GM23338 (cell line): ENCODE data around the gene MAP1B.

Source experiments
- EZH2phosphoT487 ChIP-seq: fragments of 200-600 bp; sonication (generic); IDR thresholded peaks from one replicate; pipeline ENCODE4 v1.8.1; 2018; ENCODE audit warnings: antibody characterized with exemption; ENCODE audit not compliant: unreplicated experiment
- POLR2AphosphoS5 ChIP-seq: IDR thresholded peaks from 2 replicates; pipeline ENCODE4 v1.6.1; 2016; ENCODE audit warnings: antibody characterized with exemption, low read depth
- TF ChIP-seq, protein P1 (sequence below), 2 experiments: fragments of 200-600 bp in 1 of 2; sonication (generic) in 1 of 2; conservative IDR thresholded peaks; 2 replicates each; pipeline versions ENCODE4 v1.5.1 to v1.6.1; 2016 to 2017; ENCODE audit warnings: antibody characterized with exemption in 2 of 2, low read depth in 2 of 2, mild to moderate bottlenecking in 2 of 2, moderate library complexity in 1 of 2
- TF ChIP-seq, protein P2 (sequence below): IDR thresholded peaks from one replicate; pipeline ENCODE4 v1.6.1; 2018; ENCODE audit warnings: antibody characterized with exemption; ENCODE audit not compliant: unreplicated experiment

DNA sequence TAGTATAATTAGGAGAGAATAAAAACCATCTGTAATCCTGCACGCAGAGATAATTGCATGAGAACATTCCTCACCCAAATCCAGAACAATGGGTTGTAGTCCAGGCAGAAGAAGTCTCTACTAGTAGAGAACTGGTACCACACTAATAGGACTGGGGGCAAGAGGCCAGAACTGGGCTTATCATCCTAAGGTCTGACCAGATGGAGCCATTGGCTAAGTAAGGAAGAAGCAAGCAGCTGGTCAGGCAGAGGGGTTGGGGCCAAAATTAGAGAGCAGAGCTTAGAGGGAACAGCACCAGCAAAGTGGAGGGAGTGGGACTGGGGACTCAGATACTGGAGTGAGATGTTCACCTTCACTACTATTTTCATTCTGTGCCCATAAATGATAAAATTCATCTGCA lies 35.4 kb upstream of the MAP1B start:
- TF ChIP-seq, protein P1, sequence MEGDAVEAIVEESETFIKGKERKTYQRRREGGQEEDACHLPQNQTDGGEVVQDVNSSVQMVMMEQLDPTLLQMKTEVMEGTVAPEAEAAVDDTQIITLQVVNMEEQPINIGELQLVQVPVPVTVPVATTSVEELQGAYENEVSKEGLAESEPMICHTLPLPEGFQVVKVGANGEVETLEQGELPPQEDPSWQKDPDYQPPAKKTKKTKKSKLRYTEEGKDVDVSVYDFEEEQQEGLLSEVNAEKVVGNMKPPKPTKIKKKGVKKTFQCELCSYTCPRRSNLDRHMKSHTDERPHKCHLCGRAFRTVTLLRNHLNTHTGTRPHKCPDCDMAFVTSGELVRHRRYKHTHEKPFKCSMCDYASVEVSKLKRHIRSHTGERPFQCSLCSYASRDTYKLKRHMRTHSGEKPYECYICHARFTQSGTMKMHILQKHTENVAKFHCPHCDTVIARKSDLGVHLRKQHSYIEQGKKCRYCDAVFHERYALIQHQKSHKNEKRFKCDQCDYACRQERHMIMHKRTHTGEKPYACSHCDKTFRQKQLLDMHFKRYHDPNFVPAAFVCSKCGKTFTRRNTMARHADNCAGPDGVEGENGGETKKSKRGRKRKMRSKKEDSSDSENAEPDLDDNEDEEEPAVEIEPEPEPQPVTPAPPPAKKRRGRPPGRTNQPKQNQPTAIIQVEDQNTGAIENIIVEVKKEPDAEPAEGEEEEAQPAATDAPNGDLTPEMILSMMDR (conservative IDR thresholded peaks at IDR 0.05; ENCODE audit: low read depth in 2 of 2), result no peak
- TF ChIP-seq POLR2AphosphoS5 (no peak), EZH2phosphoT487 (no peak)
- TF ChIP-seq, protein P2, sequence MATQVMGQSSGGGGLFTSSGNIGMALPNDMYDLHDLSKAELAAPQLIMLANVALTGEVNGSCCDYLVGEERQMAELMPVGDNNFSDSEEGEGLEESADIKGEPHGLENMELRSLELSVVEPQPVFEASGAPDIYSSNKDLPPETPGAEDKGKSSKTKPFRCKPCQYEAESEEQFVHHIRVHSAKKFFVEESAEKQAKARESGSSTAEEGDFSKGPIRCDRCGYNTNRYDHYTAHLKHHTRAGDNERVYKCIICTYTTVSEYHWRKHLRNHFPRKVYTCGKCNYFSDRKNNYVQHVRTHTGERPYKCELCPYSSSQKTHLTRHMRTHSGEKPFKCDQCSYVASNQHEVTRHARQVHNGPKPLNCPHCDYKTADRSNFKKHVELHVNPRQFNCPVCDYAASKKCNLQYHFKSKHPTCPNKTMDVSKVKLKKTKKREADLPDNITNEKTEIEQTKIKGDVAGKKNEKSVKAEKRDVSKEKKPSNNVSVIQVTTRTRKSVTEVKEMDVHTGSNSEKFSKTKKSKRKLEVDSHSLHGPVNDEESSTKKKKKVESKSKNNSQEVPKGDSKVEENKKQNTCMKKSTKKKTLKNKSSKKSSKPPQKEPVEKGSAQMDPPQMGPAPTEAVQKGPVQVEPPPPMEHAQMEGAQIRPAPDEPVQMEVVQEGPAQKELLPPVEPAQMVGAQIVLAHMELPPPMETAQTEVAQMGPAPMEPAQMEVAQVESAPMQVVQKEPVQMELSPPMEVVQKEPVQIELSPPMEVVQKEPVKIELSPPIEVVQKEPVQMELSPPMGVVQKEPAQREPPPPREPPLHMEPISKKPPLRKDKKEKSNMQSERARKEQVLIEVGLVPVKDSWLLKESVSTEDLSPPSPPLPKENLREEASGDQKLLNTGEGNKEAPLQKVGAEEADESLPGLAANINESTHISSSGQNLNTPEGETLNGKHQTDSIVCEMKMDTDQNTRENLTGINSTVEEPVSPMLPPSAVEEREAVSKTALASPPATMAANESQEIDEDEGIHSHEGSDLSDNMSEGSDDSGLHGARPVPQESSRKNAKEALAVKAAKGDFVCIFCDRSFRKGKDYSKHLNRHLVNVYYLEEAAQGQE, result no peak
